Endometrial microvascular endothelial cells (primary cell): ENCODE data around the gene CMPK1. TPM values are rescaled to one million over a fixed set of nuclear protein-coding genes. Genes with fewer than 3 reads are reported as not detected.
"Not testable (repeated sequence)": the region's sequence is repeated elsewhere in the genome, so short reads cannot be mapped to it uniquely, and the experiment has no call there.

Source experiments
- in situ Hi-C: cut with HindIII; loops from 2 replicates; pipeline ENCODE4 v1.10.0; 2017; ENCODE audit warnings: low sequenced_read_pairs, low pct_unique_long_range_greater_than_20kb; ENCODE audit errors: inconsistent ontology term
- total RNA-seq: library from RNA; depleted of rRNA; stranded (reverse); fragments of >200 nt; gene quantifications from one replicate; pipeline ENCODE4 v1.2.3, GENCODE V29; 2015; ENCODE audit errors: inconsistent ontology term

Gene CMPK1
- 79.6 TPM for total RNA-seq

- in situ Hi-C loops, result no loop called here
These were observed at the start of gene CMPK1 for GRCh38 chr1:47333578-47333921. Gene CMPK1, plus strand, starts transcription at chr1:47333790. Its CDS starts 156 bp downstream, at chr1:47333946.

GRCh38 chr1:47288116-47288515, 45.5 kb upstream of the CMPK1 start:
- in situ Hi-C loops, result not testable (repeated sequence)

- in situ Hi-C loops, result not testable (repeated sequence)
These were observed 38.7 kb upstream of the CMPK1 start for GRCh38 chr1:47294863-47295262.

GRCh38 chr1:47295579-47295978, 38.0 kb upstream of the CMPK1 start:
- in situ Hi-C loops, result no loop called here

GRCh38 chr1:47298025-47298699, 35.4 kb upstream of the CMPK1 start:
- in situ Hi-C loops, result no loop called here

DNA sequence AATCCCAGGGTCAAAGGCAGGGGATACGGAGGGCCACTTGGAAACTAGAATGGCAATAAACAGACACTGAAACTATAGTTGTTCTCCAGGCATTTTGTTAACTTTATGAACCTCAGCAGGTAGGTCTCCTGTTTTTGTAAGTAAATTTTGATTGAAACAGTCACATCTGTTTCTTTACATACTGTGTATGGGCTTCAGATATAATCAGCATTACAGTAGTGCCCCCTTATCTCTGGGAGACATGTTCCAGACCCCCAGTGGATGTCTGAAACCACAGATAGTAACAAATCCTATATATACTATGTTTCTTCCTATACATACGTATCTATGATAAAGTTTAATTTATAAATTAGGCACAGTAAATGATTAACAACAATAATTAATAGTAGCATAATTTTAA, 31.1 kb upstream of the CMPK1 start:
- in situ Hi-C loops, result no loop called here

- in situ Hi-C loops, result no loop called here
These were observed 24.2 kb upstream of the CMPK1 start for GRCh38 chr1:47309427-47309826.

DNA sequence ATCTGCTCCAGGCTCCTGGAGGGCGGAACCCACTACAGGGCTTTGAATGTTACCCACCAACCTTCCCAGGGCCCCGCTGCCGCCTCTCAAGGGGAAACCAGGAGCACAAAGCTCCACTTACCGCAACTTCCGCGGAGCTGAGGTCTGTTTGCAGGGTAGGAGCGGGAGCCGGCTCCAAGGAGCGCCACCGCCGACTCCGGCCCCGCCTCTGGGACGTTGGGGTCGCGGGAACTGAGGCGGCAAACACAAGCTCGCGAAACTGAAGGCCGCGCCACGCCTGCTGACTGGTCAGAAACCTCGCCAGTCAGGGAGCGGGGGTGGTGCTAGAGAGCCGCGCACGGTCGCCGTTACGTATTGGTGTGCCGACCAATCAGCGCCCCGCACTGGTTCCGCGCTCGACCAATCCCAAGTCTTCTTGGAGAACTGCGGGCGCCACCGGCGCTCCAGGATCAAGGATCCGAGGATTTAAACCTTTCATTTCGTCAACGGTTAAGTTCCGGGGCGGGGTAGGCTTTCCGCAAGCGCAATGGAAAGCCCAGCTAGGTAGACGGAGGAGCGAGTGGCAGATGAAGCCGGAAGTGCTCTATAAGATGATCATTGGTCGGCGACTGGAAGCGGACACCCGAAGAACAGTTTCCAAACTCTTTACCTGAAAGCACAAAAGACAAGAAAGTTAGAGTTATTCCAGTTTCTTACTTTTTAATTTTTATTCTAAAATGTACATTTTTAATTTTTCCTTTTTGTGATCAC, 19.5 kb upstream of the CMPK1 start, which contains the start of gene STIL:
STIL (minus strand) TSS at position 233 of the 750 bp plus-strand sequence. CDS start 3,828 bp downstream, outside the sequence.
- in situ Hi-C loops, result no loop called here

DNA sequence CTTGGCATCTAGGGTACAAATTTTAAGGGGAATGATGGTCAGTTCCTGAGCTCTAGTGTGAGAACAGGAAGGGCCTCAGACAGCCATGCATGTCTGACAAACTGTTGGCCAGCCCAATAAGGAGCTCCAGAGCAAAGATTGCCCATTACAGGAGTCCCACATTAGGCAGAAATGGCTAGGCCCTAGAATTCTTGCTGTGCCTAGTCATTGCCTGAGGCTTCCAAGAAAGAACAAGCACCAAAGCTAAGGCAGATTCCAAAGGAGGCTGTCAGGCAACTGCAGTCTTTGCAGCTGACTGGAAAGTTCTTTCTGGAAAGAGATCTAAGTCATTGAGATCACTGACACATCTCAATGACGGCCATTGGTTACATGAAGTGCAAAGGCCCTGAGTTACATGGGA, 15.7 kb upstream of the CMPK1 start:
- in situ Hi-C loops, result no loop called here

DNA sequence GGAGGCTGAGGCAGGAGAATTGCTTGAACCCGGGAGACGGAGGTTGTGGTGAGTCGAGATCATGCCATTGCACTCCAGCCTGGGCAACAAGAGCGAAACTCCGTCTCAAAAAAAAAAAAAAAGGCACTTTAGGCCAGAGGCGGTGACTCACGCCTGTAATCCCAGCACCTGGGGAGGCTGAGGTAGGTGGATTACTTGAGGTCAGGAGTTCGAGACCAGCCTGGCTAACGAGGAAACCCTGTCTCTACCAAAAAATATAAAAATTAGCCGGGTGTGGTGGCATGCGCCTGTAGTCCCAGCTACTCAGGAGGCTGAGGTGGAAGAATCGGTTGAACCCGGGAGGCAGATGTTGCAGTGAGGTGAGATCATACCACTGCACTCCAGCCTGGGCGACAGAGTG, 13.6 kb upstream of the CMPK1 start:
- in situ Hi-C loops, result not testable (repeated sequence)

- in situ Hi-C loops, result no loop called here
These were observed 10.0 kb upstream of the CMPK1 start for GRCh38 chr1:47323599-47324031.

DNA sequence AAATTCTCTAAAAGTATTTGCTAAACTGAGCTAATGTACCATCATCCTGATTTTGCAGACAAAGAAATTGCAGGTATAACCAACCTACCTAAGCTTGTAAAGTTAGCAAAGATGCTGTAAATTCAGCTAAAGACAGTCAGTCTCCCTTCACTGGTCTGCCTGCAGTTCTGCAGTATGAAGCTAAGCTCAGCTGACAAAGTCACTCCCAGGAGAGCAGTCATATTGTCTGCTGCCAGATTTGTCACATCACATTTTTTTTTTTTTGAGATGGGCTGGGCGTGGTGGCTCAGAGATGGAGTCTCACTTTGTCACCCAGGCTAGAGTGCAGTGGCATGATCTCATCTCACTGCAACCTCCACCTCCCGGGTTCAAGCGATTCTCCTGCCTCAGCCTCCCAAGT, 8.9 kb upstream of the CMPK1 start:
- in situ Hi-C loops, result no loop called here

- in situ Hi-C loops, result no loop called here
These were observed 8.1 kb upstream of the CMPK1 start for GRCh38 chr1:47325528-47325927.

DNA sequence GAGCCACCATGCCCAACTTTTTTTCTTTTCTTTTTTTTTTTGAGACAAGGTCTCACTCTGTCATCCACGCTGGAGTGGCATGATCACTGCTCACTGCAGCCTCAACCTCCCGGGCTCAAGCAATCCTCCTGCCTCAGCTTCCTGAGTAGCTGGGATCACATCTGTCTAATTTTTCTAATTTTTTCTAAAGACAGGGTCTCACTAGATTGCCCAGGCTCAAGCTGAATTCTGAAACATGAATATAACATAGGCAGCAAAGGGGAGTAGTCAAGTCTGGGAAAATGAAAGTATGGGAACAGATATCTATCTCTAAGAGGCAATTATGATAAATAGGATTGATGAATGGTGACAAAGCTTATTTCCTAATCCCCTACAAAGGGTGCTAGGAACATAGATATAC, 7.3 kb upstream of the CMPK1 start:
- in situ Hi-C loops, result no loop called here

DNA sequence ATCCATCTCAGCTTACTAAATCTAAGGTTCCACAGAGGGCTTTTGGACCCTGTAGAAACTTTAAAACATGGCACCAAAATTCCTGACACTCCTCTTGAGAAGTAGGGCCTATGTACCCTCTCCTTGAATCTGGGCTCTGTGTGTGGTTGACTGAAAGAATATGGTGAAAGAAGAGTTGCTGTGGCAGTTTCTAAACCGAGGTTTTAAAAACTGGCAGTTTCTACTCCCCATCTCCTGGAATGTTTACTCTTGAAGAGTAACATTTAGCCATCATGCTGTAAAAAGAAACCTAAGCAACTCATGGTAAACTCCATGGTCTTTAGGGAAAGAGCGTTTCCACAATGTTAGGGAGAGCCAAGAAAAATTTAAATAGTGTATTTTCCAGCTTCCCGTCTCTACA, 4.6 kb upstream of the CMPK1 start:
- in situ Hi-C loops, result no loop called here

DNA sequence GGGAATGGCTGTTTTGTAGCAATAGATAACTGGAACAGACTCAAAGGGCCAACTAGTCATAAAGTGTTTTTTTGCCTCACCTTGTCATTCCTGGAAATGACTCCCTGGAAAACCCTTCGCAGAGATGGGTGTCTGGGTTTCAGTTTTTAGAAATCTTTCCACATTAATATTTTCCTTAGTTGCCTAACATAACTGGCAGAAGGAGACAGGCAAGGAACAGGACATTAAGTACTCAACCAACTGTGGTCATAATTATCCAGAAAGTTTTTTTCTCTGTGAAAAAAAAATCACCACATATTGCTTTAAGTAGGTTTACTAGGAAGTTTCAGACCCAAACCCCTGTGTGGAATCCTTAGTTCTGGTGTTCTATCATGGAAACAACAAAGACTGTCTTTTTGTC, 3.4 kb upstream of the CMPK1 start:
- in situ Hi-C loops, result no loop called here

DNA sequence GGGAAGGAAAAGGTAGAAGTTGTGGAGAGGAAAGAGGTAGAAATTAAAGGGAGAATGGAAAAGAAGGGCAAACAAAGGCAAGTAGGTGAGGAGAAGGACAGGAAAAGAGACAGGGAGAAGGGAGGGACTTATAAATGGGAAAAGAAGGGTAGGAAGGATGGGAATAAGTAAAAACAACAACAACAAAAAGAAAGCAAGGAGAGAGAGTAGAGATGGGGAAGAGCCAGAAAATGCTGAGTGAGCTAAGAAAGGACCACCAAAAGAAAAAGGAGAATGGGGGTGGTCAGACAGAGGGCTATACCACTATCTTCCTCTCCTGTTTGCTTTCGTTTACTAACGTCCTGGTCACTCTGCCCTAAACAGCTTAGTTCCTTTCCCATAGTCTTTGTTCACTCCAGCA, 1.7 kb upstream of the CMPK1 start:
- in situ Hi-C loops, result no loop called here

- in situ Hi-C loops, result no loop called here
These were observed 612 bp upstream of the CMPK1 start for GRCh38 chr1:47332779-47333577.

DNA sequence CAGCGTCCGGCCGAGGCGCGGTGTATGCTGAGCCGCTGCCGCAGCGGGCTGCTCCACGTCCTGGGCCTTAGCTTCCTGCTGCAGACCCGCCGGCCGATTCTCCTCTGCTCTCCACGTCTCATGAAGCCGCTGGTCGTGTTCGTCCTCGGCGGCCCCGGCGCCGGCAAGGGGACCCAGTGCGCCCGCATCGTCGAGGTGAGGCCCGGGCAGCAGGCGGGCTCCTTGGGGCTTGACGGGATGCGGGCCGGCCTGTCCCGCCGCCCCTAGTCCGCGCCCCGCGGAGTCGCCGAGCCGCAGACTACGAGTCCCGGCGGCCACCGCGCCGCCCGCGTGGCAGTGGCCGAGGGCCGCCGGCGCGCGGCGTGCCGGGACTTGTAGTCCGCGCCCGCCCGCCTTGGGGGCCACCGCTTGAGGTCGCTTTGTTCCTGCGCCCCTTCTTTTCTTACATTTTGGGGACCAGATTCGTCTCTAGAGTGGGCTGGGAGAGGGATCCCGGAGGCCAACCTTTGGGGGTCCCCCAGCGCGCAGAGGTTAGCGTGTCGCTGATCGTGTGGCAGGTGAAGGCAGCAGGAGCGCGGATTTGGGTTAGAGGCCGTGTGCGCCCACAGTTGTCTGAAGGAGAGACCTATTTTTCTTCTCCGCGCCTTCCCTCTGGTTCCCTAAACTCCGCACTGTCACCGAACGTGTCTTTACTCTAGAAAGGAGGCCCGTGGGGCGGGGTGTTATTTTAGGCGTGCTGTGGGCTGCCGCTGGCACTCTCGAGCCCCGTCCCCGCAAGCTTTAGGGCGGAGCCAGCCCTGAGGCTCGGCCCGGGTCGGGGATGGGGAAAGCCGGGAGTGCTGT, 553 bp downstream of the CMPK1 start:
- in situ Hi-C loops, result no loop called here
